NCI-H2171 (cell line): ENCODE data around the gene SETDB2.
A peak's percentile ranks its signal among the peaks of the same experiment; 100 is the strongest.

Source experiments
- DNase-seq: peaks from one replicate; lab custom pipeline; 2025; lab: John Stamatoyannopoulos, UW

SETDB2 gene

GRCh38 chr13:49443704-49444523, at the start of gene SETDB2, which contains the start of gene CAB39L:
Gene SETDB2, plus strand, starts transcription at chr13:49444274. Its CDS starts 7,620 bp downstream, at chr13:49451894.
Gene CAB39L, minus strand, starts transcription at chr13:49444064. Its CDS starts 61,154 bp downstream, at chr13:49382910.
- peak; percentile 96 for DNase-seq

- no peak for DNase-seq
Measured at GRCh38 chr13:49395451-49395865, 48.6 kb upstream of the SETDB2 start.

GRCh38 chr13:49395878-49396380, 48.1 kb upstream of the SETDB2 start:
- no peak for DNase-seq

GRCh38 chr13:49399801-49400472, 44.1 kb upstream of the SETDB2 start:
- DNase-seq = no peak

GRCh38 chr13:49400755-49401659, 43.1 kb upstream of the SETDB2 start:
- no peak for DNase-seq

GRCh38 chr13:49403996-49404702, 39.9 kb upstream of the SETDB2 start:
- DNase-seq = no peak

GRCh38 chr13:49404703-49405020, 39.4 kb upstream of the SETDB2 start:
- no peak for DNase-seq

GRCh38 chr13:49407068-49407467, 37.0 kb upstream of the SETDB2 start:
- no peak for DNase-seq

GRCh38 chr13:49407936-49408335, 36.1 kb upstream of the SETDB2 start:
- DNase-seq = no peak

GRCh38 chr13:49409008-49409407, 35.1 kb upstream of the SETDB2 start:
- no peak for DNase-seq

GRCh38 chr13:49410006-49410405, 34.1 kb upstream of the SETDB2 start:
- DNase-seq = no peak

- no peak for DNase-seq
Measured at GRCh38 chr13:49410477-49410876, 33.6 kb upstream of the SETDB2 start.

- no peak for DNase-seq
Measured at GRCh38 chr13:49411353-49411752, 32.7 kb upstream of the SETDB2 start.

GRCh38 chr13:49412749-49413148, 31.3 kb upstream of the SETDB2 start:
- no peak for DNase-seq

GRCh38 chr13:49417161-49417560, 26.9 kb upstream of the SETDB2 start:
- DNase-seq = no peak

GRCh38 chr13:49418206-49418605, 25.9 kb upstream of the SETDB2 start:
- no peak for DNase-seq

- DNase-seq = no peak
Measured at GRCh38 chr13:49419276-49419675, 24.8 kb upstream of the SETDB2 start.

GRCh38 chr13:49421391-49421790, 22.7 kb upstream of the SETDB2 start:
- DNase-seq = no peak

- no peak for DNase-seq
Measured at GRCh38 chr13:49424011-49424560, 20.0 kb upstream of the SETDB2 start.

GRCh38 chr13:49428041-49428763, 15.9 kb upstream of the SETDB2 start:
- DNase-seq = no peak

- DNase-seq = no peak
Measured at GRCh38 chr13:49429121-49429520, 15.0 kb upstream of the SETDB2 start.
